Panc1 (cell line): ENCODE results near the gene EIF4G3. TPM values are rescaled to one million over a fixed set of nuclear protein-coding genes. Genes with fewer than 3 reads are reported as not detected.

ENCODE experiments used
- ATAC-seq: fragments of 200-7000 bp; cut with Tn5 transposase; 2 replicates; pipeline ENCODE4 v1.9.1; 2020; ENCODE audit warnings: mild to moderate bottlenecking, moderate library complexity
- BruUV-seq: library from RNA; stranded (reverse); fragments of 400-500 nt; replicated peaks from 2 replicates; lab custom pipeline; 2021; lab: Mats Ljungman, UMichigan
- CTCF ChIA-PET: fragments of 300-600 bp; sonication (Branson Sonifier 250); formaldehyde crosslinking; loops from one replicate; lab custom pipeline; 2022; ENCODE audit warnings: antibody characterized with exemption; lab: Charles Lee
- POLR2A ChIA-PET: fragments of 300-600 bp; sonication (Branson Sonifier 250); formaldehyde crosslinking; loops from one replicate; lab custom pipeline; 2022; ENCODE audit warnings: antibody characterized with exemption; lab: Charles Lee
- DNase-seq: peaks from one replicate; pipeline ENCODE4 v3.0.0-alpha.2; 2010; ENCODE audit warnings: low read depth, low spot score
- H3K27ac ChIP-seq: 2 replicates; pipeline ENCODE4 v1.5.1; 2011; ENCODE audit warnings: mild to moderate bottlenecking, low read length, inconsistent platforms
- H3K27me3 ChIP-seq: fragments of 200-500 bp; sonication (Bioruptor generic); 2 replicates; pipeline ENCODE4 v1.6.0; 2014; ENCODE audit warnings: low read length, inconsistent platforms; ENCODE audit not compliant: control insufficient read depth, insufficient read depth
- H3K36me3 ChIP-seq: fragments of 200-500 bp; sonication (Bioruptor generic); 2 replicates; pipeline ENCODE4 v1.5.1; 2014; ENCODE audit warnings: inconsistent platforms, mild to moderate bottlenecking, low read length, moderate library complexity; ENCODE audit not compliant: control insufficient read depth, insufficient read depth
- H3K4me1 ChIP-seq: 2 replicates; pipeline ENCODE4 v1.5.1; 2011; ENCODE audit warnings: inconsistent platforms, mild to moderate bottlenecking, low read length, moderate library complexity; ENCODE audit not compliant: control insufficient read depth, insufficient read depth
- H3K4me3 ChIP-seq, 2 experiments: 2 replicates each; pipeline ENCODE4 v1.5.1; 2011 to 2012; ENCODE audit warnings: low read depth in 2 of 2, low read length in 2 of 2, mild to moderate bottlenecking in 2 of 2, inconsistent platforms in 1 of 2, moderate library complexity in 1 of 2
- H3K9me3 ChIP-seq: fragments of 200-500 bp; sonication (Bioruptor generic); 2 replicates; pipeline ENCODE4 v1.5.1; 2014; ENCODE audit warnings: low read depth, mild to moderate bottlenecking, inconsistent platforms, low read length, moderate library complexity; ENCODE audit not compliant: control insufficient read depth, insufficient read depth
- CTCF ChIP-seq: fragments of 450-650 bp; IDR thresholded peaks from 2 replicates; pipeline ENCODE4 v1.5.1; 2017; ENCODE audit warnings: mild to moderate bottlenecking
- POLR2AphosphoS5 ChIP-seq: IDR thresholded peaks from 2 replicates; pipeline ENCODE4 v1.6.1; 2012; ENCODE audit warnings: mild to moderate bottlenecking, low read depth, low read length, moderate library complexity
- REST ChIP-seq, 2 experiments: IDR thresholded peaks; 2 replicates each; pipeline ENCODE4 v1.6.1; 2011 to 2012; ENCODE audit warnings: low read depth in 2 of 2, control low read depth in 1 of 2, low read length in 1 of 2, mild to moderate bottlenecking in 1 of 2, moderate library complexity in 1 of 2; ENCODE audit not compliant: insufficient read depth in 1 of 2
- SIN3A ChIP-seq: IDR thresholded peaks from 2 replicates; pipeline ENCODE4 v1.6.1; 2012; ENCODE audit warnings: low read depth, mild to moderate bottlenecking, low read length, moderate library complexity, borderline replicate concordance; ENCODE audit not compliant: insufficient read depth
- TCF7L2 ChIP-seq: IDR thresholded peaks from 2 replicates; pipeline ENCODE4 v1.6.1; 2011; ENCODE audit warnings: mild to moderate bottlenecking, low read depth, low read length, inconsistent platforms
- in situ Hi-C: cut with HindIII; loops from 2 replicates; pipeline ENCODE4 v1.10.0; 2016; ENCODE audit warnings: low sequenced_read_pairs, low pct_unique_long_range_greater_than_20kb
- intact Hi-C: fragments of 100-400 bp; cut with micrococcal nuclease; formaldehyde crosslinking; loops from one replicate; pipeline ENCODE4 v1.10.0; 2022; ENCODE audit not compliant: unreplicated experiment
- microRNA-seq: library from miRNA; unstranded; fragments of <30 nt; microRNA quantifications from one replicate; pipeline ENCODE4 v1.1.0, GENCODE V29; 2020; ENCODE audit not compliant: unreplicated experiment
- total RNA-seq: library from RNA; stranded (reverse); gene quantifications from one replicate; pipeline ENCODE4 v1.2.1, GENCODE V29; 2021; ENCODE audit not compliant: unreplicated experiment

EIF4G3 gene
- total RNA-seq, 1 experiment from 2014 or later: 78.6 TPM

GRCh38 chr1:20763417-20763816 lies 413.3 kb downstream of the EIF4G3 start:
- no peak for ATAC-seq
- Histone ChIP-seq H3K27me3 (no peaks in the 10 kb centered on the region), H3K4me3 (no peak overlapping the region), H3K9me3 (no peaks in the 10 kb centered on the region), H3K4me1 (no peaks in the 10 kb centered on the region), H3K36me3 (peaks cover 39% of the 10 kb centered on the region), H3K27ac (no peak overlapping the region)
- intact Hi-C loops (no loop called here), in situ Hi-C loops (no loop called here)
- CTCF ChIA-PET: no interaction called here
- POLR2A ChIA-PET: no interaction called here
- BruUV-seq: no TSS peak
- TF ChIP-seq CTCF (no peak), POLR2AphosphoS5 (no peak), REST (IDR thresholded peaks at IDR 0.05; ENCODE audit: insufficient read depth in 1 of 2, low read depth in 2 of 2, low read length in 1 of 2) (no peak), TCF7L2 (no peak), SIN3A (no peak)
- DNase-seq: no peak

DNA sequence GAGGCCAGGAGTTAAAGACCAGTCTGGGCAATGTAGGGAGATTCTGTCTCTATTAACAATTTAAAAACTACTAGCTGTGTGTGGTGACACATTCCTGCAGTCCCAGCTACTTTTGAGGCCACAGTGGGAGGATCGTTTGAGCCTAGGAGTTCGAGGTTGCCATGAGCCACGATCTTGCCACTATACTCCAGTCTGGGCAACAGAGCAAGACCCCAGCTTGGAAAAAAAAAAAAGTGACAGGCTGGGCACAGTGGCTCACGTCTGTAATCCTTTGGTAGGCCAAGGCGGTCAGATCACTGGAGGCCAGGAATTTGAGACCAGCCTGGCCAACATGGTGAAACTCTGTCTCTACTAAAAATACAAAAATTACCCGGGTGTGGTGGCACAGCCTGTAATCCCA lies 416.4 kb downstream of the EIF4G3 start:
- H3K36me3 ChIP-seq: peaks cover 35% of the 10 kb centered on the region
- DNase-seq (no peak), ATAC-seq (no peak)
- H3K4me3 ChIP-seq: no peak overlapping the region
- POLR2A ChIA-PET: no interaction called here
- no TSS peak for BruUV-seq
- TF ChIP-seq SIN3A (no peak), REST (IDR thresholded peaks at IDR 0.05; ENCODE audit: insufficient read depth in 1 of 2, low read depth in 2 of 2, low read length in 1 of 2) (no peak)
- no peaks in the 10 kb centered on the region for H3K27me3 ChIP-seq
- in situ Hi-C loops: no loop called here
- intact Hi-C loops: no loop called here
- no peaks in the 10 kb centered on the region for H3K4me1 ChIP-seq
- CTCF ChIA-PET: interaction anchor here (0.6 kb wide), 1 partner anchor 434 kb away, joined by 3 read pairs; no protein-coding TSS in a partner anchor
- H3K9me3 ChIP-seq: no peaks in the 10 kb centered on the region
- H3K27ac ChIP-seq: no peak overlapping the region

Small RNA genes within 50 kb of the gene (microRNA-seq; reads per million reads assigned to microRNA genes)
- 0.95 reads per million for gene MIR1256

Other genes with a start within 250 kb of the EIF4G3 start
- gene ECE1, start 113.6 kb upstream of the EIF4G3 start, total RNA-seq: 192 TPM